GM21786 (cell line): ENCODE data around the gene ERC2.

ENCODE experiments used
- ATAC-seq: cut with Tn5 transposase; IDR thresholded peaks from one replicate; pipeline ENCODE4 v1.9.1; 2021; ENCODE audit not compliant: unreplicated experiment

ERC2 gene

DNA sequence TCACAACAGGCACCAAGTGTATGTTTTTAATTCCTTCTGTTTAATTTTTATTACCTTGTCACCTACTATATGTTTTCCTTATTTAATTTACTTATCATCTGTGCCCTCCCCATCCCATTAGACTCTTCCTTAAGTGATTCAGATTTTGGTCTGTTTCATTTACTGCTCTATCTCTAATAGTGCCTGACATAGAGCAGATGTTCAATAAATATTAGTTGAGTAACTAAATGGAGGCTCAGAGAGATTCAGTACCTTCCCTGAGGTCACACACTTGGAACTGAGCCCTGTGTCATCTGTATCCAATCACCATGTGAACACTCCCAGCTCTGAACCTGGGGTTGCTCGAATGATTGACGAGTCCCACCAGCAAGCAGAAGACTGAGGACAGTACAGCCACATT is 663.1 kb downstream of the ERC2 start:
- ATAC-seq: no peak

DNA sequence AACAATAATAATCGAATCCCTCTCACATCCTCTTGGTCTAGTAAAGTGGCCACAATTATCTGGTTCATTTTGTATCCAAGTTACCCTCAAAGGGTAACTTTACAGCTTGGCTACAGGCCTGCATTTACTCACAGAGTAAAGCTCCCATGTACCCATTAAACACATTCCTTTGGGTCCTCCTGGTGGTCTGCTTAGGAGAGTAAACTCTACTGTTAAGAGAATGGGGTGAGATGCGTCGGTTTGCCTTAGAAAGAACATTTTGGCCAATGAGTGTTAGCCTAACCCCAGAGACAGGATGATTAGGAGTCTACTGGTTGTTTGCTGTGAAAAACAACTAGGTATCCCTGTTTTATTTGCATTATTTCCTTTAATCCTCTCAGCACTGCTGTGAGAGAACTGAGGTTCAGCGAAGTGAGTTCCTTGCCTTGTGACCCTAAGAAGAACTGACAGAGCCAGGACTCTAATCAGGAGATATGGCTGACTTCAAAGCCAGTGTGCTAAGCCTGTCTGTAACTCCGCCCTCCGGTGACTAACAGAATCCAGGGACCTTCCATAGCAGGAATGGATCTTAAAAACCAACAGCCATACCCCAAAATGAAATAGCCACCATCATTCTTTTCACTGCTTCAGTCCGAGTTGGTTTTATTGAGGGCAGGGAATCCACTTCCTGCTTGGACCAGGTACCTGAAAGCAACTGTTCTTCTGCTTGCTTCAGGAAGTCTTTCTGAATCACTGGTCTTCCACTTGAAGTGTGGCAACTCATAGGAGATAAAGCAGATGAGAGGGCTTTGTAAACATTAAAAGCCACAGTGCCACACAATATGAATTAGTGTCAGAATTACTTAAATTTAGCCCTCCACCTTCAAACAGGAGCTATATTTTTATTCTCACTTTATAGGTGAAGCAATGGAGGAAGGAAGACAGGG is 663.8 kb downstream of the ERC2 start:
- no peak for ATAC-seq

DNA sequence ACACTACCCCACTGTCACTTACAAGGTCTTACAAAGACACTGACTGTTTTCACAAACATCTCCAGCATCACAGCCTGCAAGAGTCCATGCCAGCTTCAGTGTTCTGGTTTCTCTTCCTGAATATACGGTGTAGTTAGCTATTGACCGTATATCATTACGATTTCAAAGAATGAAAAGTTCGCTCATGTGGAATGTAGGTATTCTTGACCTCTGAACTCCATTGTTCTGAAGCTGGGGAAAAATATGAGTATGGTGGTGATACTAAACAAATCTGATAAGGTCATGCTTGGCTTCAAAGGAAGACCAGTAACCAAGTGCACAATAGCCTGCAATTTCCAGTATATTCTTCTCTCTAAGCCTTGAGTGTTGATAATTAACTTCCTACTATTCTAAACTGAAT is 665.5 kb downstream of the ERC2 start:
- no peak for ATAC-seq

DNA sequence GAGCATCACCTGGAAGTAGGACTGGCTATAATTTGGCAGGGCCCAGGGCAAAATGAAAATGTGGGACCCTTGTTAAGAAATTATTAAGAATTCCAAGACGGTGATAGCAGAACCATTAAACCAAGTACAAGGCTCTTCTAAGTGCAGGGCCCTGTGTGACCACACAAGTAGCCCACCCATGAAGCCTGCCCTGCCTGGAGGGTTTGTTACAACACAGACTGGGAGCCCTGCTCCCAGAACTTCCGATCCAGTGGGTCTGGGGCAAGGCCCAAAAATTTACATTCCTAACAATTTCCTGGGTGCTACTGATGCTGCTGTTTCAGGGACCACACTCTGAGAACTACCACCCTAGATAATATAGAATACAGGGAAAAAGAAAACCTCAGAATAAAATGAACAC is 666.6 kb downstream of the ERC2 start:
- no peak for ATAC-seq

DNA sequence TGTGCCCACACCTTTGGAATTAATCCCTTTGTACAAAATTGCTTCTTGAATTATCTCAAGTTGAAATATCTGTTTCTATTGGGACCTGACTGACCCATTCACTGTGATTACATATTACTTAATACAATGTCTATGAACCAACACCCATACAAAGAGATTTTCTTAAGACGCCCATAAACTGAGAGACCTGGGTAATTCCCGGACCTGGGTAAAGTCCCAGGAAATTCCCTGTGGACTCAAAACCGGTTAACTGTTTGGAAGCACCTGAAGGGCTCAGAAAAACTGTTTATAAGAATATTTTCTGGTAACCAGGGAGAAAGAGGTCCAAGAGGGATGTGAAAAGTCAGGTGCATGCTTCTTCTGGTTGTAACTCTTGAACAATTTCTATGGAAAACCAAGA is 667.2 kb downstream of the ERC2 start:
- ATAC-seq: no peak

DNA sequence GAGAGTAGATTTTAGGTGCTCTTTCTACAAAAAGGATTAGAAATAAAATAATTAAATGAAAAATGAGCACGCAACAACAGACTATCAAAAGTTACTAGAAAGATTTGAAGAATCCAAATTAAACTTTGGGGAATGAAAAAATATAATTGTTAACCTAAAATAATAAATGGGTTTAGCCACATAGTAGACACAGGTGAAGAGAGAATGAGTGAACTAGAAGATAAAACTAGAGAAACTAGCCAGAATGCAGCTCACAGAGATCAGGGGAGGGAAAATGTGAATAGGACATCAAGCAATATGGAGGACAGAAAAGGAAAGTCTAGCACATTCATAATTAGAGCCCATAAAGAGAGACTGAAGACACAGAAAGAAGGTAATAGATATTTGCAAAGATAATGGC is 670.5 kb downstream of the ERC2 start:
- no peak for ATAC-seq

DNA sequence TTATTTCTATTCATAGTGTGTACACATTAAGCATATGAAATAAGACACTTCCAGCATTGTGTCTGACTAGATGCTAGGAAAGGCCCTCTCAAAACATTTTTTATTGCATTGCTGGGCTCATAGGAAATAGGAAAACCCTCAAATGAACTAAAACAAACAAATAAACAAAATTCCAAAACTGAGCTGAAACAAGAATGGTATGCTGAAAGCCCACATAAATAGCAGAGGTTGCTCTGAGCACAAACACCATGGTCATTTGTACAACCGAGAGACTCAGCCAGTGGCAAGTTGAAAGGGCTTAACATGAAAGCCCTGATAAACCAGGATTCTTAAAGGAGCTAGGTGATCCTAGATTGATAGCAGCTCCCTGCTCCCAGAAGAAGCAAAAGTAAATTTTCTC is 671.2 kb downstream of the ERC2 start:
- ATAC-seq: no peak

DNA sequence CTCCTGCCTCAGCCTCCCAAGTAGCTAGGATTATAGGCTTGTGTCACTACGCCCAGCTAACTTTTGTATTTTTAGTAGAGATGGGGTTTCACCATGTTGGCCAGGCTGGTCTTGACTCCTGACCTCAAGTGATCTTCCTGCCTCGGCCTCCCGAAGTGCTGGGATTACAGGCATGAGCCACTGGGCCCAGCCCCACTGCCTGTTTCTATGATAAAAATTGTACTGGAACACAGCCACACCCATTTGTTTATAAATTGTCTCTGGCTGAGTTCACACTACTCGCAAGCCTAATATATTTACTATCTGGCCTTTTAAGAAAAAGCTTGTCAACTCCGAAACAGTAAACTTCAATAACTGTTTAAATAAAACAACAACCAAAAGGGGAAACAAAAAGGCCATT is 671.7 kb downstream of the ERC2 start:
- ATAC-seq: no peak

DNA sequence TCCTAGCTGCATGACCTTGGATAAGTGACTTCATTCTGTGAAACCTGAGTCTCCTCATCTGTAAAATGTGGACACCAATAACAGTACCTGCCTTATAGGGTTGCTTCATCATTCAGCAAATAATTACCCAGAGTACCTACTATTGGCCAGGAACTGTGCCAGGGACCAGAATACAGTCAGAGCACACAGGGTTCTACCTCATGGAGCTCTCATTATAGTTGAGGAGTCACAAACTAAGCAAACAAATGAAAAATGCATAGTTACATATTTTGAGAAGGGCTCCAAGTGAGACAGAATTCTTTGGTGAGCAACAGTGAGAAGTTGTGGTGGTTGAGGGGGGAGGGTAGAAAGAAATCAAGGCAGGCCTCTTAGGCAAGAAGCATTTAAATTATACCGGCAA is 672.5 kb downstream of the ERC2 start:
- no peak for ATAC-seq

DNA sequence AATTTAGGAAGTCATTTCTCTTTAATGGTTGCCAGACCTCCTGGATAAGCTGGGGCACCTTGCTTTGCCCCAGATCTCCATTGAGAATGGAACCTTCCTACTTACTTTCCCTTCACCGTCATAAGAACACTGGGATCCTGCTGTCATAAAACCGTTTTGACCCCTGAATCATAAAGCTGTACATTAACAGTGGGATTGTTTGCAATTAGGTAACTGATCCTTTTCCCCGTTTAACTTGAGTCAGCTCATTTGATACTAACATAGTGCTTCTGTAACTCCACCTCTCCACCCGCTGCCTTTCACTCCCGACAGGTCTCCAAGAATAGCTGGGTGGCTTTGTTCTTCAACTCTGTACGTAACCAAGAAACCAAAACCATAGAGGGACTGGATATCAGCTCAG is 673.0 kb downstream of the ERC2 start:
- ATAC-seq: no peak

DNA sequence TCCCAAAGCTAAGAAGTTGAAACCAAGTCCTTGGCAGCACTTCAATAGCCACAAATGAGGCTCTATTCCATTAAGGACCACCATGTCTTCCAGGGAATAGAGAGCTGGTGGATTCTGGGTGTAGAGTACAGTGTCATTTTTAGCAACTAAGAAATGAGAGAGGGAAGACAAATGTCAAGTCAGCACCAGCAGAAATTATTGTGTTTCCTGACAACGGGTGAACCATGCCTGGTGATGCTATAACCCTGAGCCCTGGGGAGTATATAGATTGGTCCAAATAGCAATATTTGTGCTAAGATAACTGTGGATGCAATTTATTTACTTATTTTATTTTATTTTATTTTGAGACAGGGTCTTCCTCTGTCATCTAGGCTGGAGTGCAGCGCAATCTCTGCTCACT is 675.5 kb downstream of the ERC2 start:
- no peak for ATAC-seq

DNA sequence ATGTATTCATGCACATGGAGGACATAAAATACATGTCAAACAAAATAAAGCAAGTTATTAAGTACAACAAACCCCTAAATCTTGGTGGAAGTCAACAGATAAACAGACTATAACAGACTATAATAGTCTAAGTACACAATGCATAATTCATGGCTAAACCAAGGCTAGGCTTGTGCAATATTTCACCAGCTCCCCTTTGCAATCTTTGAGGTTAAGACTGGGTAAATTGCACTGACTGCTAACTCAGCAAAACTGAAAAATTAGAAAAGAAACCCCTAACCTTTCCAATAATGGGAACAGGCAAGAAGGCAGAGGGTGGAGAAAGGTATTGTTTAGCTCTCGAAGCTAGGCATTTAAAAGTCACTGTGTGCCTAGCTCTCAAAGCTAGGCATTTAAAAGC is 676.3 kb downstream of the ERC2 start:
- no peak for ATAC-seq

DNA sequence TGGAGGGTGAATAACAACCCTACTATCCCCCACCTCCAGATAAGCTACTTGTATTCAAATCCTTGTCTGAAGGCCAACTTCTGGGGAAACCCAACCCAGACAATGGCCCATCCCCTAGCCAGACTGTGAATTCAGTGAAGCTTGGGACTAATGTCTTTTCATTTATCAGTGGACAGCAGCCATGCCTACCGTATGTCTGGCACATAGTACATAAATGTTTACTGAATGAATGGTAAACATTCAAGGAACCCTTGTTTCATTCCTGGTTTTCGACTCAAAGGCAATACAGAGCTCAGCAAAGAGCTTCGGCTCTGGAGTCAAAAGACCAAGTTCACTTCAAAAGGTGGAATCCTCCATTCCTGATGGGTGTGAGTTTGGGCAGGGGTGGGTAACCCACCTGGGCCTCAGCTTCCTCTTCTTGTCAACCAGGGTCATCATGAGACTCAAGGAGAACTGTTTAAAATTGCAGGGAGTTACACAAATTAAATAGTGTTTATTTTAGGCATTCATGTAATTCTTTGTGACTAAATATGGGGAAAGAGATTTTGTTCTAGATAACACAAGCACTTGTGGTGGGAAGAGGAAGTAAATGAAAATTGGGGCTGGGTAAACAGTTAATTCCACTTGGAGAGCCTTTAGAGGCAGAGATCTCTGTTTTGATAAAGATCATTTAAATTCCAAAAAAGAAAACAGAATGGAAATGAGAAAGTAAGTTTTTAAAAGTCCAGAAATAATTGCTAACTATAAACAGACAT is 677.5 kb downstream of the ERC2 start:
- no peak for ATAC-seq

DNA sequence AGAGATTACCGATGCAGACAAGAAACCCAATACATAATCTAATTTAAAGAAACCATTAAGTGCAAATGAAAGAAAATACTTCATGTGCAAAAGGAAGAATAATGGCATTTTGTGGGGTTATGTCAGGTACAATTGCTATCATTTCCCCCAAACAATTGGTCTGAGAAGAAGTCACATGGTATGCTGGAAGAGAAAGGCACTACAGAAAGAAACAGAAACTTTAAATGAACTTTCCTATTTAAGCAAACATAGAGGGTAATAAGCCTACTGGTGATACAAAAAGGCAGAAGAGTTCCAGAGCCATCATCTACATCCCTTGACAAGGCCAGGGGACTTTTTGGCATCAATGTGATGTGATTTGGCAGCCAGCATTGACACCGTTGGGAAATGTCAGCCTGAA is 678.8 kb downstream of the ERC2 start:
- no peak for ATAC-seq

DNA sequence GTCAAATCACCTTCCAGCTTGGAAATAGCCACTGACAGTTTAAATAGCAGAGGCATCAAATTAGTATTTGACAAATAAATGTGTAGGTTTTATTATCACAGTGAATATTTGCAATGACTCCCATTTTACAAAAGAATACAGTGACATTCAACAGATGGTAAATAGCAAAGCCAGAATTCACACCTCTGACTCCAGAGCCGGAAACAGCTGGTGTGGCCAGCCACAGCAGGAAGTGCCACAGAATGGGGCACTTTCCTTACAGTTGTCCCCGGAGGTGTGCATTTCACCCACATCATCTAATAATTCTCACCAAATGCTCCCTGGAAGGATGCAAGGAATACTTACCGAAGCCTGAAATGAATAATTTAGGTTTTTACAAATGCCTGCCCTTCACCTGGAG is 685.5 kb downstream of the ERC2 start:
- ATAC-seq: no peak

DNA sequence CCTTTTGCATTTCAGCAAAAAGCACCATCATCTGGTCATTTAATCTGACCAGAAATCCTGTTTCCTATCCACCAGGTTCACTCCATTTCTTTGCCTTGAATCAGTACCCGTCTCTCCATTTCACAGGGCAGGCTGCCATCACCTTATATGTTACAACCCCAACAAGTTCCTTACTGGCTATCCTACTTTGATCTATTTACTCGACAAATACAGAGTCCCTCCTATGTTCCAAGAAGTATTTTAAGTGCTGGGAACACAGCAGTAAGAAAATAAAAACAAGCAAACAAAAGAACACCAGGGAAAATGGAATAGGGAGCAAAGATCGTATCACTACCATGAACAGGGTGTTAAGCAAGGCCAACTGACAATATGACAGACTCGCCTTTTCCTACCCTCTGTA is 685.9 kb downstream of the ERC2 start:
- no peak for ATAC-seq

DNA sequence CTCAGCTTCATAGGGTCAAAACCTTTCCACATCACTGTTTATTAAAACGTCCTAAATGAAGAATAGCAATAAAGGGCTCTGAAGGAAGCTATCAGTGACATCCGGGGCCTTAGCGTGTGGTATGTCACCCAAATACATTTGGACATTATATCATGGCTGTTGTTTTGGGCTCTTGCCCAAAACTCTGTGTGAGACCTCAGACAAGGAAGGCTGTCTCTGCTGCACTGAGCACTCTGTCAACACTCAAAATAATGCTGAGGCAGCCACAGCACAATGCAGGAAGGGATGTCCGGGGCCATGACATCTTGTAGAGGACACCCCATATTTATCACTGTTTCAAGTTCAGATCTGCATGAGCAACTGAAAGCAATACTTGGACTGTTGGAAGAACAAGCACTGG is 687.4 kb downstream of the ERC2 start:
- ATAC-seq: no peak

DNA sequence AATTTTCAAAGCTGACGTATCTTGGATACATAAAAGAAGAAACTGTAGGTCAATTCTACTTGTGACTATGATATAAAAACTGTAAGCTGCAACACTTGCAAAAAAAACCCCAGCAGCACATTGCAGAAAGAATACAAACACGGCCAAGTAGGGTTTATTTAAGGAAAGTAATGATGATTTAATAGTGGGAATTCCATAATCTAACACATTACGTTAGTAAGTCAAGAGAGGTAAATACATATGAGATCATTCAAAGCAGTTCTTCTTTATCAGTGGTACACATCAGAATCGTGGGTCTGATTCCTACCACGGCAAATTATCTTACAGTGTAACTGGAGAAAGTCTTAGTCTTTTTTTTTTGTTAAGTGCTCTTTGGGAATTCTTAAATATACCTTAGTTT is 688.7 kb downstream of the ERC2 start:
- no peak for ATAC-seq

DNA sequence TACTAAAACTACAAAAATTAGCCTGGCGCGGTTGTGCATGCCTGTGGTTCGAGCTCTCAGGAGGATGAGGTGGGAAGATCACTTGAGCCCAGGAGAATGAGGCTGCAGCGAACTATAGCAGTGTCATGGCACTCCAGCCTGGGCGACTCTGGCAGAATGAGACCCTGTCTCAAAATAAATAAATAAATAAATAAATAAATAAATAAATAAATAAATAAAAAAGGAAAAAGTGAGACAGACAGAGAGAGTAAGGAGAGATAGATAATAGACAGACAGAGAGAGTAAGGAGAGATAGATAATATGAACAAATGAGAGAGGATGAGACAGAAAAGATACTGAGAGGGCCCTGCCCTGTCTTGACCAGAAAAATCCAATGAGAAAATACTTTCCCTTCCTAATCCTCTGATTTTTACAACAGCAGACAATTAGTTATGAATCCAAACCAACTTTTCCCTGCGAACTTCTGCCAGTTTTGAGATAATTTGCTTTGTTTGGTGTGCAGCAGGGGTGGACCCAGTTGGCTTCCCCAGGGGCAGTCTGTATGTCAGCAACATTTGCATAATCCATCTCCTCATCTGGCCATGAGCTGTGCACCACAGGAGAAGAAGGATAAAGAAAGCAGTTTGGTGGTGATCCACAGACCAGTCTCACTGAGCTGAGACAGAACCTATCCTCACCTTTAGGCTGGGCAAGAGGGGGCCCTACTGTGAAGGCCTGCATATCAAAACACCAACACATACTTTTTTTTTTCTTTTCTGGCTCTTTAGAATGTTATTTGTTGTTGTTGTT is 692.7 kb downstream of the ERC2 start:
- no peak for ATAC-seq

DNA sequence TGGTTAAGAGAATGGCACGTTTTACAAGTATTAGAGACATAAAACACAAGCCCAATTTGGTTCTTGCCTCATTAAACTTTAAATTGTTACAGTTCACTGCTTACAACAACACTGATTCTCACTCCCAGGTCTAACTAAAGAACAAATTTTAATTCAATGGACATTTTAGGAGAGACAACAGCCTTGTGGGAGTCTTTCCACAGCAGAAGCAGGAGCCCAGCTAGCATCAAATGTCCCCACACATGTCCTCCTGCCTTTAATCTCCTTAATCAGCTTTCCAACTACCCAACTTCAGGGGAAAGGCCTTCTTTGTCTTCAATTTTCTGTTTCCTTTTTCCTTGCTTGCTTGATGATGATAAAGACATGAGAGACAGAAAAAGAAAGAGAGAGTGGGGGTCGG is 693.4 kb downstream of the ERC2 start:
- ATAC-seq: no peak

DNA sequence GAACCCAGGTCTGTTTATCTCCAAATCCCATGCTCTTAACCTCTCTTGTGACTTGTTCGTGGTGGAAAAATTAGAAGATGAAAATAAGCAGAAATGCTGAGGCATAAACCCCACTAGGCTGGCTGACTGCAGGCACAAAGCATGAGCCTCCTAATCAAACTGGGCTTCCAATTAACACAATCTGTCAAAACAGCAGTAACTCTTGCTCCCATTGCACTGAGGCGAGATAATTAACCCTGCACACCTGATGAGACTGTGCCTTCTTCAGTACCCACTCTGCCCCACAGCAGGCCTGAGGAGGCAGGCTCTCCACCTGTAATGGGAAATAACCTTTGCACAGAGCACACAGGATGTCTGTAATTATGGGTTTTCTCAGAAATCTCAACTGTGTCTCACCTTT is 696.8 kb downstream of the ERC2 start:
- no peak for ATAC-seq

DNA sequence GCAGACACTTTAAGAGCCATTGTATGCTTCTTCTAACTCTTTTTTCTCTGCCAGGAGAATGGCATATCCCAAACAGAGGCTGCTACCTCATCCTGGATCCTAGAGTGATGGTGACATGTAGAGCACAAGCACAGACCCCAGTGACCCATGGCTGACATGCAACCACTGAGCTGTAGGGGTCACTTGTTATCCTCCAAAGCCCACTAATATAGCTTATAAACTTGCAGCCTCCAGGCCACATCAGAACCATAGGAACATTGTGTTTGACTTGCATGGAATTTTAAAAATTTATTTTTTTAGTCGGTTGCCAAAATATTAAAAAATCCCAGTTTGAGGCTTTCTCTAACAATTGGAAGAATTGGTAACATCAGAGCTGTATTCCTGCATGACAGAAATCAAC is 698.2 kb downstream of the ERC2 start:
- ATAC-seq: no peak
